A549 (cell line): ENCODE data around the gene ZCCHC17. TPM values are rescaled to one million over a fixed set of nuclear protein-coding genes. Genes with fewer than 3 reads are reported as not detected.

Source experiments
- ATAC-seq, 2 experiments: fragments of 200-7000 bp in 1 of 2; fragments of >200 bp in 1 of 2; cut with Nextera tagmentation in 1 of 2; cut with Tn5 transposase in 1 of 2; 3 replicates each; pipeline versions ENCODE4 v1.8.0 to v1.9.1; 2018 to 2020; ENCODE audit warnings: mild to moderate bottlenecking in 1 of 2, moderate library complexity in 1 of 2
- CTCF ChIA-PET: fragments of 300-600 bp; sonication (Branson Sonifier 250); formaldehyde crosslinking; extraction: SDS; loops from one replicate; lab custom pipeline; 2021; ENCODE audit warnings: antibody characterized with exemption, inconsistent platforms; lab: Yijun Ruan, JAX
- POLR2A ChIA-PET: fragments of 350-600 bp; formaldehyde crosslinking; extraction: SDS; loops from one replicate; lab custom pipeline; 2021; ENCODE audit warnings: antibody characterized with exemption, inconsistent platforms; lab: Yijun Ruan, JAX
- DNase-seq, 2 experiments: peaks; one replicate each; pipeline versions ENCODE4 v3.0.0 to v3.0.0-alpha.2; 2011 to 2016; ENCODE audit warnings: low read depth in 1 of 2, low spot score in 1 of 2
- FAIRE-seq: peaks from 2 replicates; lab custom pipeline; 2011; peaks lifted over from hg19 to GRCh38; lab: Jason Lieb, UNC
- H3K27ac ChIP-seq, 2 experiments: fragments of >200 bp; sonication (Bioruptor Twin); formaldehyde crosslinking; 3 replicates each; pipeline ENCODE4 v1.5.1; 2016 to 2017
- H3K4me1 ChIP-seq: fragments of >200 bp; sonication (Bioruptor Twin); formaldehyde crosslinking; 3 replicates; pipeline ENCODE4 v1.6.1; 2016
- H3K4me2 ChIP-seq: fragments of >200 bp; sonication (Bioruptor Twin); formaldehyde crosslinking; 3 replicates; pipeline ENCODE4 v1.6.1; 2016
- H3K4me3 ChIP-seq: fragments of >200 bp; sonication (Bioruptor Twin); formaldehyde crosslinking; 3 replicates; pipeline ENCODE4 v1.5.1; 2016
- H3K9me3 ChIP-seq: fragments of >200 bp; sonication (Bioruptor Twin); formaldehyde crosslinking; 3 replicates; pipeline ENCODE4 v1.6.1; 2016
- CBX8 ChIP-seq: fragments of 200-600 bp; sonication (generic); IDR thresholded peaks from 2 replicates; pipeline ENCODE4 v1.6.1; 2016
- CHD2 ChIP-seq: fragments of 150-350 bp; IDR thresholded peaks from 2 replicates; pipeline ENCODE4 v1.6.1; 2014; ENCODE audit warnings: low read length; ENCODE audit not compliant: partially characterized antibody
- CHD4 ChIP-seq: fragments of 200-600 bp; sonication (generic); IDR thresholded peaks from 2 replicates; pipeline ENCODE4 v1.6.1; 2016; ENCODE audit warnings: antibody characterized with exemption, mild to moderate bottlenecking, borderline replicate concordance
- EHMT2 ChIP-seq: fragments of 200-600 bp; sonication (generic); IDR thresholded peaks from 2 replicates; pipeline ENCODE4 v1.6.1; 2016; ENCODE audit warnings: antibody characterized with exemption, low read depth, mild to moderate bottlenecking, moderate library complexity
- HOXB13 ChIP-seq: fragments of 250-450 bp; sonication (Bioruptor Pico); IDR thresholded peaks from 2 replicates; pipeline ENCODE4 v1.5.0; 2020; ENCODE audit warnings: low read depth, mild to moderate bottlenecking, moderate library complexity
- MAFK ChIP-seq: fragments of 450-650 bp; IDR thresholded peaks from 2 replicates; pipeline ENCODE4 v1.6.1; 2014; ENCODE audit not compliant: partially characterized antibody
- NFE2L2 ChIP-seq: fragments of 150-350 bp; conservative IDR thresholded peaks from 2 replicates; pipeline ENCODE4 v1.6.1; 2014; ENCODE audit warnings: low read length
- NPAS2 ChIP-seq: fragments of 250-450 bp; sonication (Bioruptor Pico); IDR thresholded peaks from 2 replicates; pipeline ENCODE4 v1.8.0; 2022; ENCODE audit warnings: mild to moderate bottlenecking, moderate library complexity, borderline replicate concordance
- NR3C1 ChIP-seq: fragments of >200 bp; sonication (Bioruptor Twin); formaldehyde crosslinking; IDR thresholded peaks from 3 replicates; pipeline ENCODE4 v1.6.1; 2017
- PBX3 ChIP-seq: IDR thresholded peaks from 2 replicates; pipeline ENCODE4 v1.6.1; 2012
- POLR2A ChIP-seq: IDR thresholded peaks from 2 replicates; pipeline ENCODE4 v1.6.1; 2012; ENCODE audit warnings: mild to moderate bottlenecking, low read length
- POLR2AphosphoS2 ChIP-seq: conservative IDR thresholded peaks from 2 replicates; pipeline ENCODE4 v1.6.1; 2012; ENCODE audit warnings: low read length, improper control_type of control experiment, inconsistent platforms
- RAD21 ChIP-seq, 2 experiments: fragments of >200 bp in 1 of 2; sonication (Bioruptor Twin) in 1 of 2; formaldehyde crosslinking in 1 of 2; IDR thresholded peaks in 1 of 2; conservative IDR thresholded peaks in 1 of 2; 2 replicates in 1 of 2; 3 replicates in 1 of 2; pipeline ENCODE4 v1.6.1; 2012 to 2018; ENCODE audit warnings: inconsistent platforms in 1 of 2
- RARB ChIP-seq: fragments of 250-450 bp; sonication (Bioruptor Pico); IDR thresholded peaks from 2 replicates; pipeline ENCODE4 v1.8.0; 2021; ENCODE audit warnings: mild to moderate bottlenecking, moderate library complexity
- RCOR1 ChIP-seq: fragments of 150-350 bp; IDR thresholded peaks from 2 replicates; pipeline ENCODE4 v1.6.1; 2014; ENCODE audit warnings: antibody characterized with exemption, low read length, low read depth
- RNF2 ChIP-seq: fragments of 200-600 bp; sonication (generic); IDR thresholded peaks from 2 replicates; pipeline ENCODE4 v1.6.1; 2016; ENCODE audit warnings: low read depth, mild to moderate bottlenecking, antibody characterized with exemption, moderate library complexity, borderline replicate concordance
- ZC3H11A ChIP-seq: fragments of 450-650 bp; IDR thresholded peaks from 2 replicates; pipeline ENCODE4 v1.6.1; 2014; ENCODE audit warnings: antibody characterized with exemption, mild to moderate bottlenecking
- ZNF302 ChIP-seq: fragments of 250-450 bp; sonication (Bioruptor Pico); IDR thresholded peaks from 2 replicates; pipeline ENCODE4 v1.9.0; 2021; ENCODE audit warnings: inconsistent platforms, mild to moderate bottlenecking, moderate library complexity
- WGBS: methylation state at CpG from one replicate; pipeline ENCODE4 v1.1.6; 2017; ENCODE audit errors: missing lambda C conversion rate; 5-methylcytosine and 5-hydroxymethylcytosine counted together
- polyA plus RNA-seq, 4 experiments: library from polyadenylated mRNA; depleted of rRNA in 3 of 4; stranded (reverse); fragments of >200 nt; fragmentation: RNase III in 1 of 4; extraction: RNeasy Plus Mini Kit Qiagen cat#74134 plus additional on column Dnase treatment in 1 of 4; gene quantifications; 2 replicates in 3 of 4; 3 replicates in 1 of 4; pipeline ENCODE4 v1.2.3, GENCODE V29; 2011 to 2017
- TF ChIP-seq, protein P1 (sequence below): fragments of 200-600 bp; sonication (generic); IDR thresholded peaks from 2 replicates; pipeline ENCODE4 v1.6.1; 2016; ENCODE audit warnings: antibody characterized with exemption, mild to moderate bottlenecking, moderate library complexity

ZCCHC17 gene
- polyA plus RNA-seq, 2 of the 4 experiments (the other 2 are of a cell fraction) = 28.0 to 34.5 TPM

- no peak overlapping the region for H3K27ac ChIP-seq
- ChIA-PET POLR2A (no interaction called here), CTCF (interaction anchor here (0.8 to 6.3 kb wide), 3 partner anchors 8 to 16 kb away, joined by 3 to 49 read pairs (median 29); no protein-coding TSS in a partner anchor)
- H3K4me2 ChIP-seq = peak overlapping the region; percentile 98
- H3K9me3 ChIP-seq = no peaks in the 10 kb centered on the region
- no peak for ATAC-seq
- 11% methylated on average over 2 of the region's 2 CpGs for WGBS
- peaks cover 11% of the 10 kb centered on the region for H3K4me1 ChIP-seq
- DNase-seq = no peak
- FAIRE-seq = no peak
- H3K4me3 ChIP-seq = peak overlapping the region; percentile 62; the same call in 1 of the 3 replicates
- TF ChIP-seq ZC3H11A (no peak), POLR2AphosphoS2 (no peak), CHD2 (no peak), MAFK (no peak), NPAS2 (CRISPR knock-in tag) (no peak), NFE2L2 (no peak), RNF2 (no peak), HOXB13 (CRISPR knock-in tag) (no peak), POLR2A (no peak), EHMT2 (no peak), ZNF302 (no peak), RCOR1 (no peak), CBX8 (no peak), RAD21 (conservative IDR thresholded peaks at IDR 0.05 in 1 of 2, IDR thresholded peaks at IDR 0.05 in 1 of 2) (no peak), RARB (CRISPR knock-in tag) (no peak), CHD4 (no peak), PBX3 (no peak)
- TF ChIP-seq, protein P1, sequence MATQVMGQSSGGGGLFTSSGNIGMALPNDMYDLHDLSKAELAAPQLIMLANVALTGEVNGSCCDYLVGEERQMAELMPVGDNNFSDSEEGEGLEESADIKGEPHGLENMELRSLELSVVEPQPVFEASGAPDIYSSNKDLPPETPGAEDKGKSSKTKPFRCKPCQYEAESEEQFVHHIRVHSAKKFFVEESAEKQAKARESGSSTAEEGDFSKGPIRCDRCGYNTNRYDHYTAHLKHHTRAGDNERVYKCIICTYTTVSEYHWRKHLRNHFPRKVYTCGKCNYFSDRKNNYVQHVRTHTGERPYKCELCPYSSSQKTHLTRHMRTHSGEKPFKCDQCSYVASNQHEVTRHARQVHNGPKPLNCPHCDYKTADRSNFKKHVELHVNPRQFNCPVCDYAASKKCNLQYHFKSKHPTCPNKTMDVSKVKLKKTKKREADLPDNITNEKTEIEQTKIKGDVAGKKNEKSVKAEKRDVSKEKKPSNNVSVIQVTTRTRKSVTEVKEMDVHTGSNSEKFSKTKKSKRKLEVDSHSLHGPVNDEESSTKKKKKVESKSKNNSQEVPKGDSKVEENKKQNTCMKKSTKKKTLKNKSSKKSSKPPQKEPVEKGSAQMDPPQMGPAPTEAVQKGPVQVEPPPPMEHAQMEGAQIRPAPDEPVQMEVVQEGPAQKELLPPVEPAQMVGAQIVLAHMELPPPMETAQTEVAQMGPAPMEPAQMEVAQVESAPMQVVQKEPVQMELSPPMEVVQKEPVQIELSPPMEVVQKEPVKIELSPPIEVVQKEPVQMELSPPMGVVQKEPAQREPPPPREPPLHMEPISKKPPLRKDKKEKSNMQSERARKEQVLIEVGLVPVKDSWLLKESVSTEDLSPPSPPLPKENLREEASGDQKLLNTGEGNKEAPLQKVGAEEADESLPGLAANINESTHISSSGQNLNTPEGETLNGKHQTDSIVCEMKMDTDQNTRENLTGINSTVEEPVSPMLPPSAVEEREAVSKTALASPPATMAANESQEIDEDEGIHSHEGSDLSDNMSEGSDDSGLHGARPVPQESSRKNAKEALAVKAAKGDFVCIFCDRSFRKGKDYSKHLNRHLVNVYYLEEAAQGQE = no peak
Measured at GRCh38 chr1:31412205-31412604, 115.4 kb downstream of the ZCCHC17 start.

- Histone ChIP-seq H3K4me1 (peaks cover 13% of the 10 kb centered on the region), H3K4me2 (peak within 1 kb of the TSS; percentile 98), H3K27ac (peak within 1 kb of the TSS; percentile 69 to 97), H3K9me3 (no peaks in the 10 kb centered on the region), H3K4me3 (peak within 1 kb of the TSS; percentile 62)
- DNase-seq (peak in 1 of 2 experiments; percentile 28), FAIRE-seq (no peak), ATAC-seq (peak; percentile 74 to 78)
- TF ChIP-seq NR3C1 (no peak), POLR2A (peak; percentile 34)
- CTCF ChIA-PET = interaction anchor here (4.8 to 6.3 kb wide), 2 partner anchors 10 to 17 kb away, joined by 29 to 49 read pairs; no protein-coding TSS in a partner anchor
- POLR2A ChIA-PET = no interaction called here
- 2% methylated on average over 16 of the region's 63 CpGs for WGBS
Measured at GRCh38 chr1:31412732-31413404, 116.0 kb downstream of the ZCCHC17 start, which contains the start of gene SERINC2. TSS of gene SERINC2 (plus strand) at chr1:31413213. CDS start at chr1:31413266, 53 bp downstream.
